Neuron (in vitro differentiated cells): ENCODE measurements around the gene CLEC2B.

Source experiments
- H2AFZ ChIP-seq: one replicate; pipeline ENCODE4 v1.6.1; 2013; ENCODE audit warnings: low read depth, mild to moderate bottlenecking, inconsistent platforms, low read length, moderate library complexity
- H3K27me3 ChIP-seq: one replicate; pipeline ENCODE4 v1.6.1; 2013; ENCODE audit warnings: low read length; ENCODE audit not compliant: insufficient read depth
- H3K36me3 ChIP-seq: one replicate; pipeline ENCODE4 v1.6.1; 2013; ENCODE audit warnings: low read length; ENCODE audit not compliant: insufficient read depth
- H3K4me1 ChIP-seq: one replicate; pipeline ENCODE4 v1.6.1; 2013; ENCODE audit warnings: low read length; ENCODE audit not compliant: insufficient read depth
- H3K4me3 ChIP-seq: 2 replicates; pipeline ENCODE4 v1.5.1; 2013; ENCODE audit warnings: mild to moderate bottlenecking, low read length, moderate library complexity
- H3K9me3 ChIP-seq: one replicate; pipeline ENCODE4 v1.6.1; 2013; ENCODE audit warnings: low read length

Gene CLEC2B

GRCh38 chr12:9813821-9814798 is 55.0 kb downstream of the CLEC2B start:
- Histone ChIP-seq H3K36me3 (no peaks in the 10 kb centered on the region), H2AFZ (no peak overlapping the region), H3K27me3 (no peaks in the 10 kb centered on the region), H3K4me1 (no peaks in the 10 kb centered on the region), H3K9me3 (no peaks in the 10 kb centered on the region), H3K4me3 (no peak overlapping the region)

GRCh38 chr12:9811621-9812020 is 57.5 kb downstream of the CLEC2B start:
- Histone ChIP-seq H3K4me3 (no peak overlapping the region), H3K36me3 (no peaks in the 10 kb centered on the region), H3K27me3 (no peaks in the 10 kb centered on the region), H2AFZ (no peak overlapping the region), H3K4me1 (no peaks in the 10 kb centered on the region), H3K9me3 (no peaks in the 10 kb centered on the region)

GRCh38 chr12:9810671-9811070 is 58.5 kb downstream of the CLEC2B start:
- H3K27me3 ChIP-seq: no peaks in the 10 kb centered on the region
- no peaks in the 10 kb centered on the region for H3K9me3 ChIP-seq
- no peak overlapping the region for H3K4me3 ChIP-seq
- H3K4me1 ChIP-seq: no peaks in the 10 kb centered on the region
- H3K36me3 ChIP-seq: no peaks in the 10 kb centered on the region
- H2AFZ ChIP-seq: no peak overlapping the region

GRCh38 chr12:9809866-9810265 is 59.3 kb downstream of the CLEC2B start:
- no peak overlapping the region for H3K4me3 ChIP-seq
- H3K9me3 ChIP-seq: no peaks in the 10 kb centered on the region
- H3K36me3 ChIP-seq: no peaks in the 10 kb centered on the region
- no peaks in the 10 kb centered on the region for H3K27me3 ChIP-seq
- H2AFZ ChIP-seq: no peak overlapping the region
- H3K4me1 ChIP-seq: no peaks in the 10 kb centered on the region

- Histone ChIP-seq H3K36me3 (no peaks in the 10 kb centered on the region), H3K4me1 (no peaks in the 10 kb centered on the region), H3K9me3 (no peaks in the 10 kb centered on the region), H3K4me3 (no peak overlapping the region), H3K27me3 (no peaks in the 10 kb centered on the region), H2AFZ (no peak overlapping the region)
Observed at GRCh38 chr12:9809338-9809737, 59.8 kb downstream of the CLEC2B start.

- no peak overlapping the region for H2AFZ ChIP-seq
- H3K36me3 ChIP-seq: no peaks in the 10 kb centered on the region
- no peak overlapping the region for H3K4me3 ChIP-seq
- H3K9me3 ChIP-seq: no peaks in the 10 kb centered on the region
- H3K4me1 ChIP-seq: no peaks in the 10 kb centered on the region
- H3K27me3 ChIP-seq: no peaks in the 10 kb centered on the region
Observed at GRCh38 chr12:9808504-9808903, 60.6 kb downstream of the CLEC2B start.

GRCh38 chr12:9806714-9807113 is 62.4 kb downstream of the CLEC2B start:
- Histone ChIP-seq H3K36me3 (no peaks in the 10 kb centered on the region), H3K4me1 (no peaks in the 10 kb centered on the region), H3K4me3 (no peak overlapping the region), H2AFZ (no peak overlapping the region), H3K9me3 (no peaks in the 10 kb centered on the region), H3K27me3 (no peaks in the 10 kb centered on the region)

GRCh38 chr12:9805883-9806282 is 63.3 kb downstream of the CLEC2B start:
- Histone ChIP-seq H3K36me3 (no peaks in the 10 kb centered on the region), H3K4me1 (no peaks in the 10 kb centered on the region), H2AFZ (no peak overlapping the region), H3K9me3 (no peaks in the 10 kb centered on the region), H3K27me3 (no peaks in the 10 kb centered on the region), H3K4me3 (no peak overlapping the region)
